ENCODE data around the gene TENM4.
"Not testable (repeated sequence)": the region's sequence is repeated elsewhere in the genome, so short reads cannot be mapped to it uniquely, and the experiment has no call there.

Gene TENM4

DNA sequence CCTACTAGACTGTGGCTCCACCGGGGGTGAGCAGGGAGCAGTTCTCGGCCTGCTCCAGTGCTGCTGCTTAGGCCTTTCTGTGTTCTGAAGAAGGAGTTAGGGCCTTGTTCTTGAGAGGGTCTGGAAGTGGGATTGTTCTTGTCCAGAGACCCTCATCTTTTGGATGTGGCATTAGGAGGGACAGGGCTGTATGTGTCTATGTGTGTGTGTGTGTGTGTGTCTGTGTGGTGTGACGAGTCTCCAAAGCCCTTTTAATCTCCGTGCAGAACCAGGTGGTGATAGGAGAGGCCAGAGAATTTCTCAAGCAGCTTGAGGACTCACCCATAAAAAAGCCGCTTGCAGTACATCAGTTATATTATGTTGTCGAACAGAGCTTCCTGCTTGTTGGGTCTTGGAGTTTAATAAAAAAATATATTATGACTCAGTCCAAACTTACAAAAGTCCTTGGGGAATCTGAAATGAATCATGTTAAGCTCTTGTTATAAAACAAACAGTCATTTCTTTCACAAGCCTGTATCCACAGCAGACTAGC lies 196.5 kb downstream of the TENM4 start:
- DNase-seq (ENCODE audit: low read depth): peak; percentile 1

DNA sequence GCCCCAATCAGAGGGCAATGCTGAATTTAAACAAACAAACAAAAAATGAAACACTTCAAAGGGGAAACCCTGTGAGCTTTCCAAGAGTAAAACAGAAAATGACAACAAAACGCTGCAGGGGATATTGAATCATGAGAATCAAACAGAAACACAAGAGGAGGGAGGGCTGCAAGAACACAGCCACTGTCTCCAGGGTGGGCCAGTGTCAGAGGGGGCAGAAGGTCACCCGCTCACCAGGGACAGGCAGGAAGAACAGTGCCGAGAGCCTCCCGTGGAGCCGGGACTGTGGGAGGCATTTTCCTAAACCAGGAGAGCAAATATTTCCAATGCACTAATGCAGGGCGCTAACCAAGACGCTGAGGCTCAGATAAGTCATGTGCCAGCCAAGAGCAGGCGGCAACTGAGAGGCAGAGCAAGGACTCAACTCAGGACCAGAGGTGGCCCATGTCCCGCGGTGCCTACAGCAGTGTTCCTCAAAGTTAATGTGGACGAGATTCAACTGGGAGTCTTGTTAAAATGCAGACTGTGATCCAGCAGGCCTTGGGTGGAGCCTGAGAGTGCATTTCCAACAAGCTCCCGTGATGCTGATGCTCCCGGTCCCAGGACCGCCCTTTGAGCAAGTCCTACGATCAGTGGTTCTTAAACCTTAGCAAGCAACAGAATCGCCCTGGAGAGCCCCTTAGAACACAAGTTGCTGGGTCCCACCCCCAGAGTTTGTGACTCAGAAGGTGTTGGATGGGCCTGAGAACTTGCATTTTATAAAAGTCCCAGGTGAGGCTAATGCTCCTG lies 197.2 kb downstream of the TENM4 start:
- DNase-seq (ENCODE audit: low read depth): no peak

DNA sequence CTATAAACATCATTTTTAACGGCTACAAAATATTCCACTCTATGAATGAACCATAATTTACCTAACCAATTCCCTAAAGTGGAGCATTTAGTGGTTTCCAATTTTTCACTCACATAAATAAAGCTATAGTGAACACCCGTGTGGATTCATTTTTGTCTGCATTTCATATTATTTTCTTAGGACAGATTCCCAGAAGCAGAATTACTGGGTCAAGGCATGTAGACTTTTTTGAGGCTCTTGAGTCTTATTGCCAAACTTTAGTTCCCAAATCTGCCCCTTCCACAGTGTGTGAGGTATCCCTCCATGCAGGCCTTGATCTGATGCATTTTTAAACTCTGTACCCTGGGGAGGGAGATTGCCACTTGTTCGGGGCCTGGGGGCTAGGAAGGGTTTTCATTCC lies 198.2 kb downstream of the TENM4 start:
- no peak for DNase-seq (ENCODE audit: low read depth)

DNA sequence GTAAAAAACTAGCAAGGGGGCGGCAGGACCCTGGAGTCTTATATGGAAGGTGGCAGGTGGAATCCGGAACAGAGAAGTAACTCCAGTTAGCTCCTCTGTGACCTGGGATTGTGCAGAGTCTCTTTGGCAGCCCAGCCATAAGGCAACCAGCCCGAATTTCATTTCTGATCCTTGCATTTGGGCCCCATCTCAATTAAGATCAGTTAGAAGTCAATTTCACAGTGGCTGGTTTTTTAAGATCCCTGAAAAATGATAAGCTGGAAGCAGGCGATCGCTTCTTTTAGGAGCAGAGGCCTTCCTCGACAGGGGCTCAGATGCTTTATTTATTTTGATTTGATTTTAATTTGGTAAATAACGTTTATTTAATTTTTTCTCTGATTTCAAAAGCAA lies 199.0 kb downstream of the TENM4 start:
- DNase-seq (ENCODE audit: low read depth): no peak

DNA sequence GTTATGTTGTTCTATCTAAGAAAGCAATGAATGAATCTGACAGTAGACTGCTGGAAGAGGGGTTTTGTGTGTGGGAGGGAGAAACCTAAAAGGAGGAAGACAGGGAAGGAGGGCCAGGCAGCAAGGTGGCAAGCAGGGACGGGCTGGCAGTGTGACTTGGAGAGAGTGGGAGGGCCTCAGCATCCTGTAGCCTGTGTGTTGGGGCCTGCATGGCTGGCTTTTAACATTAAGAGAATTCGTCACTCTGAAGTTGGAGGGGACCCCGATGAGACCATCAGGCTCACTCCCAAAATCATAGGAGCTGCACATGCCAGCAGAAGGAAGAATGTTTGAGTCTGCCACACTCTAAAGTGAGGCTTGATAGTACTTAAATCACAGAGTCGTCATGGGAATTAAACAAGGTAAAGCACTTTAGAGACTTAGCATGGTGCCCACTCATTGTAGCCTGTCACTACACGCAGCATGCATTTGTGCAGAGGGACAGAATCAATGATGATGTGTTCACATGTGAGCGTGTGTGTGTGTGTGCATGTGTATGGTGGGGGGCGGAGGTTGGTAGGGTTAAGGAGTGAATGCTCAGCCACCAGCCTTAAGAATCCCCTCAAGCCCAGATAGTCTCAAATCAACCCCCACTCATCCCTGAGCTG lies 199.5 kb downstream of the TENM4 start:
- DNase-seq (ENCODE audit: low read depth): no peak

DNA sequence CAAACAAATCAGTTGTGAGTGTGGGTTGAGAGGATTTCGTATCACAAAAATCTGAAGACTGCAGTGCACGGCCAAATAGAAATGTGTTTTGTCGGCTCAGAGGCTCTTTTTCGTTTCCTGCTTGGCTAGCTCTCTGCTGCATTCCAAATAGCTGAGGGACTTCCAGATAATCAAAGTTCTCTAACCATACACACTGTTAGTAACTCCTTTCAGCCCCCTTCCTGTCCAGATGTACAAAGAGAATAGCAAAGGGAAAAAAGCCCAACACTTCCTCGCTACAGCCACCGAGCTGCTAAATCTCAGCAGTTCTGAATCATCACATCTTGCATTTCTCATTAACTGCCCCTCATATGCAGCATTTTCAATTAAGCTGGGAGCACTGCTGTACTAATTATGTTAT lies 203.1 kb downstream of the TENM4 start:
- DNase-seq (ENCODE audit: low read depth): no peak

DNA sequence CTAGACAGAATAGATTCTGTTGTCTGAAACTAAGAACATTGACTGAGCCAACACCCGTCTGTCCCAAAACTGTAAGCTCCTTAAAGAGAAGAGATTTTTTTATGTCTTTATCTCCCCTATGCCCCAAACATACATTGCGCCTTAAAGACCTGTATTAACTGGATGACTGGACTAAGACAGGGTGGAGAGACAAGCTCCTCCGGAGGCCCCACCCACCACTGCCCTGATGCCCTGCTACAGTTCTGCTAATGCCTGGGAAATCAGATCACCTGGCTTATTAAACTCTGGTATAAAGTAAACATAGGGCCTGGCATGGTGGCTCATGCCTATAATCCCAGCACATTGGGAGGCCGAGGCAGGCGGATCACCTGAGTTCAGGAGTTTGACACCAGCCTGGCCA lies 203.7 kb downstream of the TENM4 start:
- DNase-seq (ENCODE audit: low read depth): no peak

DNA sequence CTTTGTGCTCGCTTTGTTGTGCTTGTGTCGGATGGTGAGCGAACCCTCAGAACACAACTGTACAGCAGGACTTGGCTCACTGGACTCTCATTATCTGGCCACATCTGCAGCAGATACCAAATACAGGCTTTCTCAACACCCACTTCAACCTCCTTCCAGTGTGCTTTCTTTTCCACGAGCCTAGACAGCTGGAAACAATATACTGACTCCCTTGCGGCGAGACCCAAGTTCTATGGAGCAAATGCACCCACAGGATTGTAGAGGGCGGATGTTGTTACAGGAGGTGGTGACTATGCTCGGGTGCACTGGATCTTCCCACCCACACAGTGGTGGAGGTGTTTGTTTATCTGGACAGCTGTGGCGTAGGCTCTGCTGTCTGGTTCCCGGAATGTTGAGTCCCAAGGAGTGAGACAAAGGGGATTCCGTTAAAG lies 204.3 kb downstream of the TENM4 start:
- DNase-seq (ENCODE audit: low read depth): no peak

DNA sequence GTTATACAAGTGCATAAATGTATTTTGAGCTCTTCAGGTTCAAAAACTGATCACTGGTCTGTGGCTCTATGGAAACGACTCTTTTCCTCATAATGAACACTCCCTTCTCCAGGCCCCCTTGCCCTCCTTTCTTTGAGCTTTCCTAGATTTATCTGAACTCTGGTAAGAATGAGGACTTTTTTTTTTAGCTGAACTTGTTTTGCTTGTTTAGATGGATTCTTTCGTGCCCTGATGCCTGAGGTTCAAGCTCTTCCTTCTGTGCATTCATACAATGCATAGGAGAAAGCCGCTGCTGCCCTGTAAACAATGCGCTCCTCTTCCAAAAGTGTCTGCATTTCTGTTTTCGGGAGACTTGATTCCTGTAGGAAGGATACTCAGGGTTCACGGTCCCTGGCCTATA lies 205.1 kb downstream of the TENM4 start:
- no peak for DNase-seq (ENCODE audit: low read depth)

DNA sequence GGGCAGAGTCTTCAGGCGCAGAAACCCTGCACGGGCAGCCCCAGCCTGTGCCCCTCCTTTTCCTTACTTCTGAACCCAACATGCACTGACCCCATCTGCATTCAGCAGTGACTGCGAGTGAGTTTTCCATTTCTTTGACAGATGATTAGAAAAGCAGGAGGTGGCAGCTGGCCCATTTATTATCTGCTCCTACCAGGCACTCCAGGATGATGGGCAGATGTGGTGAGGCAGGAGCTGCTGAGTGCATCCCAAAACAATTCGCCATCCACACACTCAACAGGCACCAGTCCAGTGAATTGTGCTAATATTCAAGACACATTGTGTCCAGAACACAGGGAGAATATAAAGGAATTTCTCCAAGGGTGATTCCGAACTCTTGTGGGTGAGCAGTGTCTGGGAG lies 208.5 kb downstream of the TENM4 start:
- no peak for DNase-seq (ENCODE audit: low read depth)

DNA sequence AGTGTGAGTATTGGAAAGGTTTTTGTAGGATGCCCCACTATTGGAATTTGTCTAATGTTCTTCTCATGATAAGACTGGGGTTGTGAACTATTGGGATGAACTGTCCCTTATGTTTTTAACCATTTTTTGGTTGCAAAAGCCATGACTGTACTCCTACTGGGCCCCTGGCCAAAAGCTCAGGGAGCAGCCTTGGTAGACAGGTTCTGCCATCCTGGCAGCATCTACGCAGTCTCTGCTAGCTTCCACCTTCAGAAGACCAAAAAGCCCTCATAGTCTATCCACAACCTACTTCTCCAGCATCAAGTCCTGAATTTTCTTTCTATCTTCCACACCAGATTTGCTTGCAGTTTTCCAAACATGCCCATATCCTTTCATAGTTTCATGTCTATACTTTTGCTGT lies 211.8 kb downstream of the TENM4 start:
- DNase-seq (ENCODE audit: low read depth): no peak

DNA sequence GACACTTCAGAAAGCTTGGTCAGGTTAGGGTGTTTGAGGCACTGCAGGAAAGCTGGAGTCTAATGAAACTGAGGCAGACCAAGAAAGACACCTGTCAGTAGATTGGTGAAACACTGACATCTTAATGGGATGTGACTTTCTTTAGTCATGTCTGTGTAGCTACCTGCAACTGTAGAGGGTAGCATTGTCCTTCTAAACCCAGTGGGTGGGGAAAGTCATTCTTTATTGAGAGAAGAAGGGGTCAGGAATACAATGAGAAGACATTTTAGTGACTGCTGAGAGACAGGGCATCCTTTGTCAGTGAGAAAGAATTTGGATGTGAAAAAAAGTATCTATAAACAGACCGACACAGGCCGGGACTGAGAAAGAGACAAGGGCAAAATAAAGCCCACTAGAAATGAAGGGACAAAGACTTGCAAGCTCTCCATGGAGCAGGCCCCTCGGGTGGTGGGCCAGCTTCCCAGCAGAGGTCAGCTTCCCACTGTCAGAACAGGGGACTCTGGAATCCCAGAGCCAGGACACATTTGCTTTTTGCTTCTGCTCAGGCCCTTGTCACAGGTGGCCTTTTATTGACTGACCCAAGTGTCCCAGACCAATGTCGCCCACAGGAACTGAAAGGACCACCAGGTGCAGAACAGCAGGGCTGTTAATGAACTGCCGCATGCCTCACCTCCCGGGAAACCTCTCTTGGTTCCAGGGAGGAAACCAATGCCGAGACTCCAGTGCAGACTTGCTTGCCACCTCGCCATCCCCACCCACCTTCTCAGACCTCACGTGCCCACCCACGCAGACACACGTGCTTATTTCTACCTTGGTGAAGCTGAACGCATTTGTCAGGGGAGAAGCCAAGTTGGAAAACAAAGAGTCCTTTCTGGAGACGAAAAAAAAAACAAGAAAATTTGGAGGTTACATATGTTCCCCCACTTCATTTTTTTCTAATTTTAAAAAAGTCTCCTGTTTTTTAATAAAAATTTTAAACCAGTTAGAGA lies 212.8 kb downstream of the TENM4 start:
- no peak for DNase-seq (ENCODE audit: low read depth)

DNA sequence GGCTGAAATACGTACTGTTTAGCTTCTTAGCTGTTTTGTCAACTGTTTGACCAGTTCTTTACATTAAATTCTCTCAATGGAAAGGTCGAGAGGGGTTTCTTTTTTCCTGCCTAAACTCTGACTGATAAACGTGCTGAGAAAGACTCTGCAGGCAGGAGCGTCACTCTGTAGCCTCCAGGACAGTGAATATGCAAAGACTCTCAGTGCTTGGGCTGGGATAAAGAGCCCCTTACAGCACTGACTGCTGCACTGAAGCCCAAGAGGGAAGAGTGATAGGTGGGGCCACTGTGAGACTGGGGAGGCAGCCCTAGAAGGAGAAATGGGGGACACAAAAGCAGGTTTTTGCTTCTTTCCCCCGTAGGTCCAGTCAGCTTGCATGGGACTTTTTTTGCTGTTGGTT lies 213.5 kb downstream of the TENM4 start:
- DNase-seq (ENCODE audit: low read depth): no peak

DNA sequence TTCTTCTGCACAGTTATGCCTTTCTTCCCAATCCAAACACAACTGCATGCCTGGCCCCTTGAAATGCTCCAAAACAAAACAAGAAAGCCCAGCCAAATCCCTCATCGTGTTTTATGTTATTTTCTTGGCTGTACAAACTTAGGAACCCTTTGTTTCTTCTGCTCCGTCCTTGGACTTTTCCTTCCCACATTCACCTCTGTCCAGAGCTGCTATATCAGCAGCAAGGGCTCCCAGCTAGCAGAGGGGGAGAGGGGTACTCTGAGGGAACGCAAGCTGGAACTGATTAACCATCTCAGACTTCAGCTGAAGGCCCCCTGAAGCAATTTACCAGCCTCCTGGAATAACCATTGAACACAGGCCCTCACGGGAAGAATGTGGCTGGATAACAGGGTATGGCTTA lies 214.7 kb downstream of the TENM4 start:
- no peak for DNase-seq (ENCODE audit: low read depth)

DNA sequence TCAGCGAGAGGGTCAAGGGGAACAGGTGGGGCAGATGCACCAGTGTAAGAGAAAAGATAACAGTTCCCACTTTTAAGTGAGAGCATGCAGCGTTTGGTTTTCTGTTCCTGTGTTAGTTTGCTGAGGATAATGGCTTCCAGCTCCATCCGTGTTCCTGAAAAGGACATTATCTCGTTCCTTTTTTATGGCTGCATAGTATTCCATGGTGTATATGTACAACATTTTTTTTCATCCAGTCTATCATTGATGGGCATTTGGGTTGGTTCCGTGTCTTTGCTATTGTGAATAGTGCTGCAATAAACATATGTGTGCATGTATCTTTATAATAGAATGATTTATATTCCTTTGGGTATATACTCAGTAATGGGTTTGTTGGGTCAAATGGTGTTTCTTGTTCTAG lies 218.7 kb downstream of the TENM4 start:
- DNase-seq (ENCODE audit: low read depth): not testable (repeated sequence)

DNA sequence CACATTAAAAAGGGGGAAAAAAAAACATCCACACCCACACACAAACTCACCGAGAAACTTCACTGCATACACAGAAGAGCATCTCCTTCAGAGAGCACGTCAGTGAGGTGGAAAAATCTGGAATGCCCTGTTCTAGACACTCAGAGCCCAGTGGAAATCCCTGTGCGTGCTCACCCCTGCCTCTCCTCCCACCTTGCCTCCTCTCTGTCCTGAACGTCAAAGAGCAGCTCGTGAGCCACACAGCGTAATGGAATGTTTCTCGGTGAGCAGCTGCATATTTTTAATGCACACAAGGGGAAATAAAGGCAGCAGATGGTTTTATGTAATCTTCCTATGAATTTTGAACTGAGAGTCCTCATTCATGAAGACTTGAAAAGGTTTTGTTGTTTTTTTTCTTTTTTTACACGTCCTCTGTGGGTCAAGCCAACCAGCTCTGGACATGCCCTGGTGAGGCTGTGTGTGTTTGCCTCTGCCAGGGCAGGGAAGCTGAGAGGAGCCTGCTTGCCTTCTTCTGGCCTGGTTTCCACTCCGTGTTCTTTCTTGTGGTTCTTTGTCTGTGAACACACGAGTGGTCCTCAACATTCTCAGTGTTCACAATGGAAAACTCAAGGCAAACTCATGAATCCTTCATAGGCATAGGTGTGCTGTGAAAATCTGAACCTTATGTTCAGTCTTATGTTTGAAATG lies 219.2 kb downstream of the TENM4 start:
- no peak for DNase-seq (ENCODE audit: low read depth)

DNA sequence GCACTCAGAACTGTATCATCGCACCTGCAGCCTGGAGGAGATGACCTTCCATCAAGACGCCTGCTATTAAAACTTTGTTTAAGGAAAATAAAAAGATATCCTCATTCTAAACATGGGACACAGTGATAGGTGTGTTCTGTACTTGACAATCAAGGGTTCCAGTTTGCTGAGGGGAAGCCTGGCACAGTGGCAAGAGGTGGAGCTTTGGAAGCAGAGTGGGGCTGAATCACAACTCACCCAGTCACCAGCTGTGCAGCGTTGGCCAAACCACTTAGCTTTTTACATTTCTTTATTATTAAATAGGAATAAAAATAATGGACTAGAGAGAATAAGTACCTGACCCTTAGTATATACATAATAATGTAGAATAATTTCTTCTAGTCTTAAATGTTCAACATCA lies 220.7 kb downstream of the TENM4 start:
- no peak for DNase-seq (ENCODE audit: low read depth)

DNA sequence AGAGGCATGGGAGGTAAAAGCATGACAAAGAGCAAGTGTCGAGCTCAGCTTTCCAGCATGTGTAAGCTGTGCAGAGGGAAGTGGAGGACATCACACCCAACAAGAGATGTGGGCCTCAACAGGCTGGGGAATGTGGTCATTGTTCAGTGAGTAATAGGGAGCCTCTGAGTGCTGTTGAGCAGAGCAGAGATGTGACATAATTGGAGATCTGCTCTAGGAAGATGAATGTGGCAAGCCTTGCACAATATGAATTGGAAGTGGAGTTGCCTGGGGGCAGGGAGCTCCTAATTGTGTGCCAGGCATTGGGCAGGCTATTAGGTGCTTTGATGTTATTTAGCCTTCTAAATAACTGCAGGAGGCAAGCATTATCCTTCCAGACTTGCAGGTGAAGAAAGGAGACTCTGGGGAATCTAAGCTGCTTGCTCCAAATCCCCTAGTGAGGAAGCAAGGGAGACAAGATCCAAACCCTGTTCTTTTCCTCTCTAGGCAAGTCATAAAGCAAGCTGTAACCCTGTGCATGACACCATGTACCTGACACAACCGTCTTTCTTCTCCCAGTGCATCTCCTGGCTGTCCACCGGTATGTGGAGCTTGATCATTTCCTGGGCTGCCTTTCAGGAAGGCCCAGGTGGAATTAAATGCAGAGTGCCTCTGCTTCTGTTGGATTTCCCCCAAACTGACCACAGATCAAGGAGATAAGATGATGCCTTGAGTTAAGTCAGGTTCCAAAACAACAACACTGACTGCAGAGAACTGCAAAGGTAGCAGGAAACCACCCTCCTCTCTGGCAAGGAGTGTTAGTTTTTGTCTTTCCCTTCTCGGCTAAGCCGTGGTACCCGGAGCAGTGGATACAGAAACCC lies 221.4 kb downstream of the TENM4 start:
- no peak for DNase-seq (ENCODE audit: low read depth)

DNA sequence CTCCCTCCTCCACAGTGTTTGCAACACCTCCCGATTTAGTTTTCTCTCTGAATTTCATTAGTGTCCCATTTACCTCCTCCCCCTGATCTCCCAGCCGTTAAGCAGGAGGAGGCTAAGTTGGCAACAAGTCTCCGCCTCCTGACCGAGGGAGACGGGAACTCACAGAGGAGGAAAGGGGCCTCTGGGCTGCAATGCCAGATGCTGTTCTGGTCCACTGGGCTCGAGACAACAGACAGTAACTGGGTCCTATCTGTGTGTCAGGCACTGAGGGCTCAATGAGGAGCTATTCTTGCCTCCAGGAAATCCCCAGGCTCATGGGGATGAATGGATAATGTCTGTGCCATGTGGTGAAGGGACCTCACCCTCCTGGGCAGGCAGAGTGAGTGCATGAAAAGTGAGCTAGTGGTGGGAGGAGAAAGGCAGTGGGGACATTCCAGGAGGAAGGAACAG lies 228.1 kb downstream of the TENM4 start:
- DNase-seq (ENCODE audit: low read depth): no peak

DNA sequence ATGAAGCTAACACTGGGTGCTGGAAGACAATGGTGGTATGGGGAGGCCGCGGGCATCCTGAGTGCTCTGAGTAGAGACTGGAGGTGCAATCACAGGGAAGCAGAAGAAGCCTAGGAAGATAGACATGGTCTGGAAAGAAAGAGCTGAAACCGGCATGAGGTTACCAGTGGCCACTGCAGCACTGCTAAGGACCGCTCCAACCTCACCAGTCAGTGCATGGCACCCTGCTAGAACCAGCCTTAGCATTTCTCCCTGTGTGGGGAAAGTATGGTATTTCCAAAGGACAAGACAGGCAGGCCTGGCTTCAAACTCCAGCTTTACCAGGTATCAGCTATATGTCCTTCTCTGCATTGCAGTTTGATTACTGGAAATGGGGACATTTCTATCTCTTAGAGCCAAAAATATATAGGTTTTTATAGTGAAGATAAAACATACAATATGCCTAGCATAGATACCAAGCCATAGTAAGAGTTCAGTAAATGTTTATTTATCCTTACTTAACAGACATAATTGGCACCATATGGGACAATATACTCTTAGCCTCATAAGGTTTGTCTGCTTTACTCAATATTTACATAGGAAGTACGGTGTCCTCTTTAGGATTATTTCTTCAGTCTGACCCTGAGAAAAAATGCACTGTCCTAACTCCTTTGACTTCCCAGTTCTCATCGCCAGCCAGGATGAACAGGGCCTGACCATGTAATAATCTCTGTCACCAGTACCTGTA lies 231.1 kb downstream of the TENM4 start:
- no peak for DNase-seq (ENCODE audit: low read depth)
